Liver (tissue), 9 donors: ENCODE measurements around the gene LRRC27. TPM values are rescaled to one million over a fixed set of nuclear protein-coding genes. Genes with fewer than 3 reads are reported as not detected.

Experiments used
- DNase-seq: peaks from one replicate; pipeline ENCODE4 v3.0.0-alpha.2; 2017; ENCODE audit warnings: low spot score
- H3K27ac ChIP-seq, 2 donors: one replicate each; pipeline ENCODE4 v1.7.0; 2013; ENCODE audit warnings: inconsistent platforms in 2 of 2, low read length in 2 of 2, control low read depth in 1 of 2, low read depth in 1 of 2, mild to moderate bottlenecking in 1 of 2
- H3K27me3 ChIP-seq, 4 donors: one replicate each; pipeline versions ENCODE4 v1.6.1 to v1.7.0; 2013; ENCODE audit warnings: low read length in 3 of 4, inconsistent platforms in 1 of 4, mild to moderate bottlenecking in 1 of 4, moderate library complexity in 1 of 4; ENCODE audit not compliant: control insufficient read depth in 4 of 4, insufficient read depth in 4 of 4
- H3K36me3 ChIP-seq, 4 donors: one replicate each; pipeline versions ENCODE4 v1.6.1 to v1.7.0; 2013; ENCODE audit warnings: low read length in 3 of 4, mild to moderate bottlenecking in 3 of 4, low read depth in 1 of 4, moderate library complexity in 1 of 4; ENCODE audit not compliant: control insufficient read depth in 4 of 4, insufficient read depth in 3 of 4
- H3K4me1 ChIP-seq, 4 donors: one replicate each; pipeline versions ENCODE4 v1.6.1 to v1.7.0; 2013; ENCODE audit warnings: low read length in 3 of 4, mild to moderate bottlenecking in 3 of 4, moderate library complexity in 1 of 4; ENCODE audit not compliant: control insufficient read depth in 4 of 4, insufficient read depth in 4 of 4
- H3K4me3 ChIP-seq, 3 donors: one replicate each; pipeline versions ENCODE4 v1.6.1 to v1.7.0; 2013; ENCODE audit warnings: low read length in 3 of 3, control low read depth in 1 of 3, low read depth in 1 of 3, mild to moderate bottlenecking in 1 of 3
- H3K9ac ChIP-seq, 2 donors: one replicate each; pipeline ENCODE4 v1.7.0; 2013; ENCODE audit warnings: low read length in 2 of 2, mild to moderate bottlenecking in 2 of 2, moderate library complexity in 2 of 2, control low read depth in 1 of 2, low read depth in 1 of 2
- H3K9me3 ChIP-seq, 4 donors: one replicate each; pipeline versions ENCODE4 v1.6.1 to v1.7.0; 2013; ENCODE audit warnings: low read length in 3 of 4; ENCODE audit not compliant: control insufficient read depth in 4 of 4
- EGR1 ChIP-seq, 2 donors: IDR thresholded peaks; 2 replicates each; pipeline ENCODE4 v1.6.1; 2016 to 2018; ENCODE audit warnings: antibody characterized with exemption in 2 of 2, low read depth in 2 of 2
- FOXA1 ChIP-seq: IDR thresholded peaks from 2 replicates; pipeline ENCODE4 v1.6.1; 2016; ENCODE audit warnings: antibody characterized with exemption
- FOXA2 ChIP-seq: IDR thresholded peaks from 2 replicates; pipeline ENCODE4 v1.6.1; 2016; ENCODE audit warnings: antibody characterized with exemption
- GABPA ChIP-seq, 2 donors: IDR thresholded peaks in 1 of 2; conservative IDR thresholded peaks in 1 of 2; 2 replicates each; pipeline ENCODE4 v1.6.1; 2016; ENCODE audit warnings: antibody characterized with exemption in 2 of 2, mild to moderate bottlenecking in 1 of 2, moderate library complexity in 1 of 2
- HNF4G ChIP-seq: IDR thresholded peaks from 2 replicates; pipeline ENCODE4 v1.6.1; 2016; ENCODE audit warnings: antibody characterized with exemption
- JUND ChIP-seq, 2 donors: IDR thresholded peaks; 2 replicates each; pipeline ENCODE4 v1.6.1; 2016; ENCODE audit warnings: antibody characterized with exemption in 2 of 2
- NR2F2 ChIP-seq: IDR thresholded peaks from 2 replicates; pipeline ENCODE4 v1.6.1; 2016; ENCODE audit warnings: antibody characterized with exemption
- RXRA ChIP-seq, 2 donors: IDR thresholded peaks; 2 replicates each; pipeline ENCODE4 v1.6.1; 2017 to 2018; ENCODE audit warnings: antibody characterized with exemption in 2 of 2, mild to moderate bottlenecking in 1 of 2
- SP1 ChIP-seq: IDR thresholded peaks from 2 replicates; pipeline ENCODE4 v1.6.1; 2018; ENCODE audit warnings: antibody characterized with exemption, mild to moderate bottlenecking
- TAF1 ChIP-seq: conservative IDR thresholded peaks from 2 replicates; pipeline ENCODE4 v1.6.1; 2016; ENCODE audit warnings: antibody characterized with exemption, mild to moderate bottlenecking
- YY1 ChIP-seq: IDR thresholded peaks from 2 replicates; pipeline ENCODE4 v1.6.1; 2016; ENCODE audit warnings: antibody characterized with exemption, mild to moderate bottlenecking
- WGBS: extraction: QIAGEN DNeasy Blood & Tissue Kit; methylation state at CpG from one replicate; pipeline ENCODE4 v1.1.7; 2013; 5-methylcytosine and 5-hydroxymethylcytosine counted together
- polyA plus RNA-seq, 2 donors: library from polyadenylated mRNA; stranded (reverse) in 1 of 2; unstranded in 1 of 2; fragments of 200-250 nt in 1 of 2; fragments of >200 nt in 1 of 2; fragmentation: Nextera tagmentation in 1 of 2; extraction: Ambion mirVana in 1 of 2; gene quantifications; one replicate each; pipeline versions ENCODE4 v1.2.1 to v1.2.3, GENCODE V29; 2013 to 2015
- total RNA-seq, 2 donors: library from RNA; depleted of rRNA; stranded (reverse); fragments of >200 nt; gene quantifications; one replicate each; pipeline ENCODE4 v1.2.3, GENCODE V29; 2014
- TF ChIP-seq, protein P1 (sequence below): IDR thresholded peaks from 2 replicates; pipeline ENCODE4 v1.6.1; 2016; ENCODE audit warnings: antibody characterized with exemption, mild to moderate bottlenecking
- TF ChIP-seq, protein P2 (sequence below): fragments of 150-350 bp; IDR thresholded peaks from 2 replicates; pipeline ENCODE4 v1.5.1; 2017; ENCODE audit warnings: improper control_type of control experiment, low read depth, low read length; ENCODE audit not compliant: missing input control
- TF ChIP-seq, protein P3 (sequence below): IDR thresholded peaks from 2 replicates; pipeline ENCODE4 v1.6.1; 2016; ENCODE audit warnings: antibody characterized with exemption
- TF ChIP-seq, protein P4 (sequence below): IDR thresholded peaks from 2 replicates; pipeline ENCODE4 v1.6.1; 2016; ENCODE audit warnings: antibody characterized with exemption
- TF ChIP-seq, protein P5 (sequence below): IDR thresholded peaks from 2 replicates; pipeline ENCODE4 v1.6.1; 2016; ENCODE audit warnings: antibody characterized with exemption
- donor health status: healthy.
- donor health status: healthy.
- donor health status: healthy.
- donor health status: healthy.
- donor health status: healthy.

The LRRC27 gene
- total and polyA plus RNA-seq, 4 donors, result 1.8 to 2.8 (median 2.6) TPM

DNA sequence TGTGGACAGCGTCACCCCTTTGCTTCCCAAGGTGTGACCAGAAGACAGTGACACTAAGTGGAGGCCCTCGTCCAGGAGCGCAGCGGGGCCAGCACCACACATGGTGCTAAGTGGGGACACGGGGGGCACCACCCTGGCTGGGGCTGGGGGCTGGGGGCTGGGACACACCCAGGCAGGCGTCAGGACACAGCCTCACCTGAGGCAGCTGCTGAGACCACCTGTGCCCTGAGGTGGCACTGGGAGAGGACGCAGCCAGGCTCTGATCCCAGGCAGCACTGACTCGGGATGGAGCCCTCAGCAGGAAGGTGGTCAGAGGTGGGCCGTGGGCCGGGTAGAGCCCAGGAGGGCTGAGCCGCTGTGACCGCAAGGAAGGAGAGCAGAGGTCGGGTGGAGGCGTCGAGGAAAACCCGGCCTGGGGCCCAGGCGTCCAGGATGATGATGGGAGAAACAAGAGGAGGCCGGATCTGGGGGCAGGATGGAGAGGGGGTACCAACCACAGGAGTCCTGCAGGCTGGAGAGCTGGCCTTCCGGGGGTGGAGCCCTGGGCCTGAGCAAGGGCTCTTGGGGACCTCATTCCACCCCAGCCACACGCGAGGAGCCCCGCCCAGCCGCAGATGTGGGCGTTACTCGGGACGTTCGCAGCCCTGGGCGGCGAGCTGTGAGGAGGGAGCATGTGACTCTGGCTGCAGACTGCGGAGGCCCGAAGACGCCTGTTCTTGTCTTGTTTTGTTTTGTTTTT is 22.5 kb downstream of the LRRC27 start:
- Histone ChIP-seq H3K27ac (no peak overlapping the region), H3K9me3 (no peaks in the 10 kb centered on the region), H3K36me3 (peaks cover 0 to 3% (median 0%) of the 10 kb centered on the region in 4 donors), H3K9ac (no peak overlapping the region), H3K27me3 (no peaks in the 10 kb centered on the region), H3K4me3 (no peak overlapping the region), H3K4me1 (no peaks in the 10 kb centered on the region)
- 94% methylated on average over 32 of the region's 32 CpGs for WGBS
- TF ChIP-seq FOXA2 (no peak), GABPA (IDR thresholded peaks at IDR 0.05 in 1 of 2, conservative IDR thresholded peaks at IDR 0.05 in 1 of 2) (no peak), YY1 (no peak), FOXA1 (no peak), NR2F2 (no peak), JUND (IDR thresholded peaks at IDR 0.05) (no peak), RXRA (IDR thresholded peaks at IDR 0.05) (no peak), TAF1 (no peak), SP1 (no peak), EGR1 (IDR thresholded peaks at IDR 0.05; ENCODE audit: low read depth in 2 of 2) (no peak)
- TF ChIP-seq, protein P1, sequence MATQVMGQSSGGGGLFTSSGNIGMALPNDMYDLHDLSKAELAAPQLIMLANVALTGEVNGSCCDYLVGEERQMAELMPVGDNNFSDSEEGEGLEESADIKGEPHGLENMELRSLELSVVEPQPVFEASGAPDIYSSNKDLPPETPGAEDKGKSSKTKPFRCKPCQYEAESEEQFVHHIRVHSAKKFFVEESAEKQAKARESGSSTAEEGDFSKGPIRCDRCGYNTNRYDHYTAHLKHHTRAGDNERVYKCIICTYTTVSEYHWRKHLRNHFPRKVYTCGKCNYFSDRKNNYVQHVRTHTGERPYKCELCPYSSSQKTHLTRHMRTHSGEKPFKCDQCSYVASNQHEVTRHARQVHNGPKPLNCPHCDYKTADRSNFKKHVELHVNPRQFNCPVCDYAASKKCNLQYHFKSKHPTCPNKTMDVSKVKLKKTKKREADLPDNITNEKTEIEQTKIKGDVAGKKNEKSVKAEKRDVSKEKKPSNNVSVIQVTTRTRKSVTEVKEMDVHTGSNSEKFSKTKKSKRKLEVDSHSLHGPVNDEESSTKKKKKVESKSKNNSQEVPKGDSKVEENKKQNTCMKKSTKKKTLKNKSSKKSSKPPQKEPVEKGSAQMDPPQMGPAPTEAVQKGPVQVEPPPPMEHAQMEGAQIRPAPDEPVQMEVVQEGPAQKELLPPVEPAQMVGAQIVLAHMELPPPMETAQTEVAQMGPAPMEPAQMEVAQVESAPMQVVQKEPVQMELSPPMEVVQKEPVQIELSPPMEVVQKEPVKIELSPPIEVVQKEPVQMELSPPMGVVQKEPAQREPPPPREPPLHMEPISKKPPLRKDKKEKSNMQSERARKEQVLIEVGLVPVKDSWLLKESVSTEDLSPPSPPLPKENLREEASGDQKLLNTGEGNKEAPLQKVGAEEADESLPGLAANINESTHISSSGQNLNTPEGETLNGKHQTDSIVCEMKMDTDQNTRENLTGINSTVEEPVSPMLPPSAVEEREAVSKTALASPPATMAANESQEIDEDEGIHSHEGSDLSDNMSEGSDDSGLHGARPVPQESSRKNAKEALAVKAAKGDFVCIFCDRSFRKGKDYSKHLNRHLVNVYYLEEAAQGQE, result no peak
- TF ChIP-seq, protein P2, sequence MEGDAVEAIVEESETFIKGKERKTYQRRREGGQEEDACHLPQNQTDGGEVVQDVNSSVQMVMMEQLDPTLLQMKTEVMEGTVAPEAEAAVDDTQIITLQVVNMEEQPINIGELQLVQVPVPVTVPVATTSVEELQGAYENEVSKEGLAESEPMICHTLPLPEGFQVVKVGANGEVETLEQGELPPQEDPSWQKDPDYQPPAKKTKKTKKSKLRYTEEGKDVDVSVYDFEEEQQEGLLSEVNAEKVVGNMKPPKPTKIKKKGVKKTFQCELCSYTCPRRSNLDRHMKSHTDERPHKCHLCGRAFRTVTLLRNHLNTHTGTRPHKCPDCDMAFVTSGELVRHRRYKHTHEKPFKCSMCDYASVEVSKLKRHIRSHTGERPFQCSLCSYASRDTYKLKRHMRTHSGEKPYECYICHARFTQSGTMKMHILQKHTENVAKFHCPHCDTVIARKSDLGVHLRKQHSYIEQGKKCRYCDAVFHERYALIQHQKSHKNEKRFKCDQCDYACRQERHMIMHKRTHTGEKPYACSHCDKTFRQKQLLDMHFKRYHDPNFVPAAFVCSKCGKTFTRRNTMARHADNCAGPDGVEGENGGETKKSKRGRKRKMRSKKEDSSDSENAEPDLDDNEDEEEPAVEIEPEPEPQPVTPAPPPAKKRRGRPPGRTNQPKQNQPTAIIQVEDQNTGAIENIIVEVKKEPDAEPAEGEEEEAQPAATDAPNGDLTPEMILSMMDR, result no peak
- TF ChIP-seq, protein P3, sequence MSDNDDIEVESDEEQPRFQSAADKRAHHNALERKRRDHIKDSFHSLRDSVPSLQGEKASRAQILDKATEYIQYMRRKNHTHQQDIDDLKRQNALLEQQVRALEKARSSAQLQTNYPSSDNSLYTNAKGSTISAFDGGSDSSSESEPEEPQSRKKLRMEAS, result no peak
- TF ChIP-seq, protein P4, sequence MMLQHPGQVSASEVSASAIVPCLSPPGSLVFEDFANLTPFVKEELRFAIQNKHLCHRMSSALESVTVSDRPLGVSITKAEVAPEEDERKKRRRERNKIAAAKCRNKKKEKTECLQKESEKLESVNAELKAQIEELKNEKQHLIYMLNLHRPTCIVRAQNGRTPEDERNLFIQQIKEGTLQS, result no peak
- TF ChIP-seq, protein P5, sequence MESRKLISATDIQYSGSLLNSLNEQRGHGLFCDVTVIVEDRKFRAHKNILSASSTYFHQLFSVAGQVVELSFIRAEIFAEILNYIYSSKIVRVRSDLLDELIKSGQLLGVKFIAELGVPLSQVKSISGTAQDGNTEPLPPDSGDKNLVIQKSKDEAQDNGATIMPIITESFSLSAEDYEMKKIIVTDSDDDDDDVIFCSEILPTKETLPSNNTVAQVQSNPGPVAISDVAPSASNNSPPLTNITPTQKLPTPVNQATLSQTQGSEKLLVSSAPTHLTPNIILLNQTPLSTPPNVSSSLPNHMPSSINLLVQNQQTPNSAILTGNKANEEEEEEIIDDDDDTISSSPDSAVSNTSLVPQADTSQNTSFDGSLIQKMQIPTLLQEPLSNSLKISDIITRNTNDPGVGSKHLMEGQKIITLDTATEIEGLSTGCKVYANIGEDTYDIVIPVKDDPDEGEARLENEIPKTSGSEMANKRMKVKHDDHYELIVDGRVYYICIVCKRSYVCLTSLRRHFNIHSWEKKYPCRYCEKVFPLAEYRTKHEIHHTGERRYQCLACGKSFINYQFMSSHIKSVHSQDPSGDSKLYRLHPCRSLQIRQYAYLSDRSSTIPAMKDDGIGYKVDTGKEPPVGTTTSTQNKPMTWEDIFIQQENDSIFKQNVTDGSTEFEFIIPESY, result no peak
- DNase-seq, result no peak

DNA sequence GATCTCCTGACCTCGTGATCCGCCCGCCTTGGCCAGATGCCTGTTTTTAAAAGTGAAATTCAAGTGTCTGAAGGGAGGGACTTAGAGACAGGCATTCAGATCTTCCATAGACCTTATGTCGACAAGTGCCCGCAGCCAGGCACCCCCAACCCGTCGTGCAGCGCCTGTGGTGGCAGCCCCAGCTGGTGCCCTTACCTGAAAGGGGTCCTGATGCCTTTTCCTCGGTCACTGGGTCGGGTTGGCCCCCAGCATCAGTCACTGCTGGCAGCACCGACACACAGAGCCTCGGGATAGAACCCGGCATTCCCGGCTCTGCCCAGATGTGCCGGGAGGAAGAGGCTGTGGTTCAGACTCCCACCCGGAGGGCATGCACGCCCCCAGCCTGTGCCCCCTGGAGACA is 23.3 kb downstream of the LRRC27 start:
- Histone ChIP-seq H3K27me3 (no peaks in the 10 kb centered on the region), H3K9me3 (no peaks in the 10 kb centered on the region), H3K4me1 (no peaks in the 10 kb centered on the region), H3K9ac (no peak overlapping the region), H3K4me3 (no peak overlapping the region), H3K36me3 (peaks cover 0 to 3% (median 0%) of the 10 kb centered on the region in 4 donors), H3K27ac (no peak overlapping the region)
- TF ChIP-seq TAF1 (no peak), HNF4G (no peak)
- DNase-seq, result no peak
- WGBS, result 95% methylated on average over 17 of the region's 17 CpGs
